ENCODE results near the gene RPS6KA5.

Gene RPS6KA5

DNA sequence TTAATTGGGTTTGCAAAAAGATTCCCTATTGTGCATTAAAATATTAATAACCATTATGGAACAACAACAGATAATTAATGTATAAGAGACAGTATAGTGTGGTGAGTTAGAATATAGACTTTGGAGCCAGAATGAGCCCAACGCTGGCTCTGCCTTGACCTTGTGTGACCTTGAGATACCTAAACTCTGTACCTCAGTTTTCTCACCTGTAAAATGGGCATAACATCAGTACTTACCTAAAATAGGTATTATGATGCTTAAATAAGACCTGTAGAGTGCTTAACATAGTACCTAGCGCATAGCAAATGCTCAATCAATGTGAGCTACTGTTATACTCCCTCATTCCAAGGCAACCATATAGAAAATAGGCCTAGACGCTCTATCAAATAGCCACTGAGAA, 153.3 kb downstream of the RPS6KA5 start:
- intact Hi-C loops (cut with DNase I; ENCODE audit: low total_unique reads) = no loop called here
- Histone ChIP-seq H3K27ac (no peak overlapping the region), H3K4me1 (no peaks in the 10 kb centered on the region), H3K27me3 (no peaks in the 10 kb centered on the region), H3K36me3 (no peaks in the 10 kb centered on the region), H3K4me3 (no peak overlapping the region), H3K9me3 (no peaks in the 10 kb centered on the region)
- no peak for DNase-seq
- no peak for TF ChIP-seq CTCF (IDR thresholded peaks at IDR 0.05)

GRCh38 chr14:90905531-90905930, 154.9 kb downstream of the RPS6KA5 start:
- no peaks in the 10 kb centered on the region for H3K9me3 ChIP-seq
- no peak for DNase-seq
- no peaks in the 10 kb centered on the region for H3K4me1 ChIP-seq
- TF ChIP-seq CTCF (IDR thresholded peaks at IDR 0.05) = no peak
- H3K27ac ChIP-seq = no peak overlapping the region
- H3K36me3 ChIP-seq = no peaks in the 10 kb centered on the region
- intact Hi-C loops (cut with DNase I; ENCODE audit: low total_unique reads) = no loop called here
- no peaks in the 10 kb centered on the region for H3K27me3 ChIP-seq
- no peak overlapping the region for H3K4me3 ChIP-seq

DNA sequence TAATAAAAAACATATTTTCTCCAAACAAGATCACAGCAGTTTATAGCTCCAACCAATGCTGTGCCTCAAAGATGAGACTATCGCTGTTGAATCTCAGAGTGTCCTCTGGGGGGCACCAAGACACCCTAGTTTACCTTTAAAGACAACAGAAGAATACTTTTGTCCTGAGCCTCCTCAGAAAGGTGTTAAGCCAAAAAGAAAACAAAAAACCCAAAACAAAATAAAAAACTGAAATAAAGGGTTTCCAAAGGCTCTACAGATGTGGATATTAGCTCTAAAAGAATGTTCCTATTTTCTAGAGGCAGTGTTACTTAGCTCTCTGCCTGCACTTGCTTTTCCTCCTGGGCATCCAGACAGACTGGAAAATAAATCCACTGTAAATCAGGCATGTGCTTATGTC, 157.3 kb downstream of the RPS6KA5 start:
- no peaks in the 10 kb centered on the region for H3K9me3 ChIP-seq
- peak in 1 of 2 donors; percentile 51 for DNase-seq
- intact Hi-C loops (cut with DNase I; ENCODE audit: low total_unique reads) = loop anchor here (2.0 kb wide), 1 partner anchor 270 kb away; no protein-coding TSS in a partner anchor
- H3K36me3 ChIP-seq = peaks cover 0 to 10% (median 2%) of the 10 kb centered on the region in 3 donors
- H3K4me3 ChIP-seq = no peak overlapping the region
- no peak overlapping the region for H3K27ac ChIP-seq
- H3K27me3 ChIP-seq = no peaks in the 10 kb centered on the region
- peak; percentile 65 to 75 for TF ChIP-seq CTCF (IDR thresholded peaks at IDR 0.05)
- H3K4me1 ChIP-seq = no peaks in the 10 kb centered on the region

DNA sequence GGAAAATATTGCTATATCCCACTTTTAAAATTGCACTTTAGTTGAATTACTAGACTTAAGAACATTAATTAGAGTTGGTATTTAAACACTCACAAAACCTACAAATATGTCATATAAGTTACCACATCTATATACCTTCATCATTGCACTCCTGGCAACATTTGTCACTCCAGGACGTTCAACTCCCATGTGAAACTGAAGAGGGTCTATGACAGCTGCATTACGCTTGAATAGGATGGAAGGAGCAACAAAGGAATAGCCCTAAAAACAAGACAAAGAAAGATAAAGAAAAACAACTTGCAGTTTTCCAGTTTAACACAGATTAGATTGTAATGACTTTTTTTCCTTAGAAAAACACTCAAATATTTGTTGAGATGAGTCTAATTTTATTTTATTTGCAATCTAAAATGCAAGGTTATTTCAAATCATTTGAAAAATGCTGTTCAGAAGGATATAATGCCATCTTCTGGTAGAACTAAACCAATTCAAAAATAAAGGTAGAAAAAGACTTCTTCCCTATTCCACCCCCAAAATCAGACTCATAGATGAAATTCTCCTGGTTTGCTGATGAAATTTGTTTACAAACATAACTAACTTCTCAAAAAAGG, 159.9 kb downstream of the RPS6KA5 start:
- no peak for DNase-seq
- H3K27ac ChIP-seq = no peak overlapping the region
- intact Hi-C loops (cut with DNase I; ENCODE audit: low total_unique reads) = no loop called here
- H3K27me3 ChIP-seq = no peaks in the 10 kb centered on the region
- no peak overlapping the region for H3K4me3 ChIP-seq
- H3K9me3 ChIP-seq = no peaks in the 10 kb centered on the region
- no peak for TF ChIP-seq CTCF (IDR thresholded peaks at IDR 0.05)
- H3K4me1 ChIP-seq = no peaks in the 10 kb centered on the region
- H3K36me3 ChIP-seq = peaks cover 0 to 27% (median 8%) of the 10 kb centered on the region in 3 donors

- peaks cover 0 to 14% (median 0%) of the 10 kb centered on the region in 4 donors for H3K4me1 ChIP-seq
- intact Hi-C loops (cut with DNase I; ENCODE audit: low total_unique reads) = no loop called here
- no peak overlapping the region for H3K27ac ChIP-seq
- H3K4me3 ChIP-seq = no peak overlapping the region
- DNase-seq = no peak
- no peak for TF ChIP-seq CTCF (IDR thresholded peaks at IDR 0.05)
- peaks cover 0 to 30% (median 8%) of the 10 kb centered on the region in 3 donors for H3K36me3 ChIP-seq
- no peaks in the 10 kb centered on the region for H3K27me3 ChIP-seq
- H3K9me3 ChIP-seq = no peaks in the 10 kb centered on the region
These were observed 163.4 kb downstream of the RPS6KA5 start for GRCh38 chr14:90897022-90897421.

Data from tibial artery (tissue), 4 donors.